Activated CD8-positive, alpha-beta memory T cell treated with anti-CD3 and anti-CD28 coated beads, Interleukin-2, amount 50 U/mL, for 4 hours (primary cell): ENCODE data around the gene RBM10.

ENCODE experiments used
- DNase-seq: peaks from one replicate; pipeline ENCODE4 v3.0.0-alpha.2; 2020

The RBM10 gene

DNA sequence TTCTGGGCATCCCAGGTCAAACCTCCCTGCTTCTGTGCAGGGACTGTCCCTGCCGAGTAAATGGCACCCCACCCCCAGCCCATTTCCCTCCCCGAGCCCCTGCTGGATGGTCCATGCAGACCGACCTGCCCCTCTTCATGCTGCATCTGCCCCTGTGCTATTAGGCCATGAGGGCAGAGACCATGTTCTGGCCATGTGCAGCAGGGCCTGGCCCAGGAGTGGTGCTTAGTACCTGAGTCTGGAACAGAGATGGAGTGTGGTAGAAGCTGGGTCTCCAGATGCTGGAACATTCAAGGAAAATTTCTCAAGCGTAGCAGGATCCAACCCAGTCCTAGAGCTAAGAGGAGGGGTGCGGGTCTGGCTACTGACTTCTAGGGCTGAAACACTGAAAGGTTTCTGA lies 33.3 kb downstream of the RBM10 start:
- no peak for DNase-seq

DNA sequence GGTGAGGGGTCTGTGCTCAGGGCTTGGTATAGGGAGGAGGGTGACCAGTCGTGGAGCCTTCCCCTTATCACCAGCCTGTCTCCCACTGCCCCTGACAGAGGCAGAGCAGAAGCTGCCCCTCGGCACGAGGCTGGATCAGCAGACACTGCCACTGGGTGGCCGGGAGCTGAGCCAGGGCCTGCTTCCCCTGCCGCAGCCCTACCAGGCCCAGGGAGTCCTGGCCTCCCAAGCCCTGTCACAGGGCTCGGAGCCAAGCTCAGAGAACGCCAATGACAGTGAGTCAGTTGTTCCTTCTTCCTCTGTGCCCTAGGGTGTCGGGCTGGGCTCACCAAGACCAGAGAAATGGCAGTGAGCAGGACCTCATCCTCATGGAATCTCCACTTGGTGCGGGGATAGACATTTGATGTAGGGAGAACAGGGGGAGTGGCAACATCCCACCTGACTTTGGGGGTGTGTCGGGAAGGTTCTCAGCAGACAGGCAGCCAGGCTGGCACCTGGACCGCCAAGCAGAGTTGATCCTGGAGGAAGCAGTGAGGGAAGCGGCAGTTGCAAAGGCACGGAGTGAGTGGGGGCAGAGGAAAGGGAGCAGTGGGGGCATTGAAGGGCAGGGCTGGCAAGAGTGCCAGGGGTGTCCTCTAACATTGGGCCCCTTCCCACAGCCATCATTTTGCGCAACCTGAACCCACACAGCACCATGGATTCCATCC lies 34.4 kb downstream of the RBM10 start:
- DNase-seq = no peak

DNA sequence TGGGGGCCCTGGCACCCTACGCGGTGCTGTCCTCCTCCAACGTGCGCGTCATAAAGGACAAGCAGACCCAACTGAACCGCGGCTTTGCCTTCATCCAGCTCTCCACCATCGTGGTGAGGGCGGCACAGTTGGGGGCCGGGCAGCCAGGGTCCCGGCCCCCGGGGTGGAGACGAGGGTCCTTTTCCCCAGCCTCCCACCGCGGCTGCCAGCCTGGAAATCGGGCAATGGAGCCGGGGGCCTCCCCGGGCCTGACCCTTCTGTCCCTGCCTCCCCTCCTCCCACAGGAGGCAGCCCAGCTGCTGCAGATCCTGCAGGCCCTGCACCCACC lies 34.9 kb downstream of the RBM10 start:
- DNase-seq = no peak

DNA sequence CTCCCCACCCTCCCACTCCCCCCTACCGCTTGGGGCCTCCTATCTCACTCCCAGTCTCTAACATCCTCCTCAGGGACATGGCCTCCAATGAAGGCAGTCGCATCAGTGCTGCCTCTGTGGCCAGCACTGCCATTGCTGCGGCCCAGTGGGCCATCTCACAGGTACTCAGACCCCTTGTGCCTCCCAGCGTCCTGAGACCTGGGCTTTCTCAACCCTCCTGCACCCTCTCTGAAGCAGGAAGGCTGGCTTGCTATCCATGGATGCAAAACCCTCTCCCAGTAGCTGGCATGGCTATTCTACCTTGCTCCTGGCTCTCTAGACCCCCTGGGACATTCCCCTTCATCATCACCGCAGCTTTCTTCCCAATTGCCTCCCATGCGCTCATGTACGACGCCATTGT lies 35.3 kb downstream of the RBM10 start:
- DNase-seq = no peak

DNA sequence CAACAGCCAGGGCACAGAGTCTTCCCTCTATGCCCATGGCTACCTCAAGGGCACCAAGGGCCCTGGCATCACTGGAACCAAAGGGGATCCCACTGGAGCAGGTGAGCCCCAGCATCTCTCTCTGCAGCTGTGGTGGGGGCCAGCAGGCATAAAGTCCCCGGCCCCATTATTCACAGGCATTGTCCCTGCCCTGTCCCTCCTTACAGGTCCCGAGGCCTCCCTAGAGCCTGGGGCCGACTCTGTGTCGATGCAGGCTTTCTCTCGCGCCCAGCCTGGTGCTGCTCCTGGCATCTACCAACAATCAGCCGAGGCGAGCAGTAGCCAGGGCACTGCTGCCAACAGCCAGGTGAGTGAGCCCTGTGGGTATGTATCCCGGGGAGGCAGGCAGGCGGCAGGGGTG lies 36.3 kb downstream of the RBM10 start:
- DNase-seq = no peak

DNA sequence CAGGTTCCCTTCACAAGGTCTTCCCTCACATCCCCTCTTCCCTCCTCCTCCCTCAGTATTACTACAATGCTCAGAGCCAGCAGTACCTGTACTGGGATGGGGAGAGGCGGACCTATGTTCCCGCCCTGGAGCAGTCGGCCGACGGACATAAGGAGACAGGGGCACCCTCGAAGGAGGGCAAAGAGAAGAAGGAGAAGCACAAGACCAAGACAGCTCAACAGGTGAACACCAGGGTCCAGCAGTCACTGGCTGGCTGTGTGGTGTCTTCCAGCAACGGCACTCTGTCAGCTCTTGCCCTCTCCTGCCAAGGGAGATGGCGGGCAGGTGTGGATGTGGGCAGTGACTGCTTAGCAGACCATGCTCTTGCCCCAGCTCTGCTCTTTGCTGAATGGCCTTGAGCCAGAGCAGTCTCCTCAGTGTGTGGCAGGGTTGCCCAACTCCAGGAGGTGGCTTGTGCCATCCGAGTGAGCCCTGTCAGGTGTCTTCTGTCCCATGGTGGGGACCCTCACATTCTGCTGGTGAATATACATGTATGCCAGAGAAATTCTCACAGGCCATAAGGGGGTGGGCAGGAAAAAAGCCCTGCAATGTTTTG lies 37.2 kb downstream of the RBM10 start:
- DNase-seq = no peak

DNA sequence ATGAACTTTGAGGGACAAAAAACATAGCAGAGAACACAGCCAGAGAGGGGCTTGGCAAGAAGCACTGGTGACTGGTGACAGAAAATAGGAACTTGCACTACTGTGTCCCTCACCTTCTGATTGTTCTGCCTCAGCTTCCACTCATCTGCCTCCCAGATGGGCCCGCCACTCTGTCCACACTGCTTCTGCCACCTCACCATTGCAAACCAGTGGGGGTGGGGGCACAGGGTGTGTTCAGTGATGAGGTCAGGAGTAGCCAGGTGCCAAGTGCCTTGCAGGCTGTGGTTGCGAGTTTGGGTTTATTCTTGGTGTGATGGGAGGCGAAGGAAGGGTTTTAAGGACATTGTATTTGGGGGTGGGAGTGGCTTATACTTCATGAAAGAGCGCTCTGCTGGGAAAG lies 39.5 kb downstream of the RBM10 start:
- DNase-seq = no peak

DNA sequence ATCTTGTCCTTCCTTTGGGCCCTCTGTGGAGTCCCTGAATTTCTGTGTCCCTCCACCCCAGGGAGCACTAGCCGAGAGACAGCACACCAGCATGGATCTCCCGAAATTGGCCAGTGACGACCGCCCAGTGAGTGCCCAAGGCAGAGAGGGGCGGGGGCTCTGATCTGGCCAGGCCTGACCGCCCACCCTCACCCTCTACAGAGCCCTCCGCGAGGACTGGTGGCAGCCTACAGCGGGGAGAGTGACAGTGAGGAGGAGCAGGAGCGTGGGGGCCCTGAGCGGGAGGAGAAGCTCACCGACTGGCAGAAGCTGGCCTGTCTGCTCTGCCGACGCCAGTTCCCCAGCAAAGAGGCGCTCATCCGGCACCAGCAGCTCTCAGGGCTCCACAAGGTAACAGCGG lies 40.2 kb downstream of the RBM10 start:
- DNase-seq = no peak

DNA sequence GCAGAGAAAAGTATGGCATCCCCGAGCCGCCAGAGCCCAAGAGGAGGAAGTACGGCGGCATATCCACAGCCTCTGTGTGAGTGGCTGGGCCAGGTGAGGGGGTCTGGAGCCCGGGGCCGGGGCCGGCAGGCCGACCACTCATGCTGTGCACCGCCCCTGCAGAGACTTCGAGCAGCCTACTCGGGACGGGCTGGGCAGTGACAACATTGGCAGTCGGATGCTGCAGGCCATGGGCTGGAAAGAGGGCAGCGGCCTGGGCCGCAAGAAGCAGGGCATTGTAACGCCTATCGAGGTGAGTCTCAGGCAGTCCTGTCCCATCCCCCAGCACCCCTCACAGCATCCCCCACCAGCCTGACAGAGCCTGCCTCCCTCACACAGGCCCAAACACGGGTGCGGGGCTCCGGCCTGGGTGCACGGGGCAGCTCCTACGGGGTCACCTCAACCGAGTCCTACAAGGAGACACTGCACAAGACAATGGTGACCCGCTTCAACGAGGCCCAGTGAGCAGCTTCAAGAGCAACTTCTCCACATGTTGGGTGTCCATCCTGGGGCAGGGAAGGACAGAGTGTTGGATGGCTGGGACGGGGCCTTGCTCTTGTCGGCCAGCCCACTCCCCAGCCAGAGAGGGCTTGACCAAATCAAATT lies 41.2 kb downstream of the RBM10 start:
- no peak for DNase-seq

DNA sequence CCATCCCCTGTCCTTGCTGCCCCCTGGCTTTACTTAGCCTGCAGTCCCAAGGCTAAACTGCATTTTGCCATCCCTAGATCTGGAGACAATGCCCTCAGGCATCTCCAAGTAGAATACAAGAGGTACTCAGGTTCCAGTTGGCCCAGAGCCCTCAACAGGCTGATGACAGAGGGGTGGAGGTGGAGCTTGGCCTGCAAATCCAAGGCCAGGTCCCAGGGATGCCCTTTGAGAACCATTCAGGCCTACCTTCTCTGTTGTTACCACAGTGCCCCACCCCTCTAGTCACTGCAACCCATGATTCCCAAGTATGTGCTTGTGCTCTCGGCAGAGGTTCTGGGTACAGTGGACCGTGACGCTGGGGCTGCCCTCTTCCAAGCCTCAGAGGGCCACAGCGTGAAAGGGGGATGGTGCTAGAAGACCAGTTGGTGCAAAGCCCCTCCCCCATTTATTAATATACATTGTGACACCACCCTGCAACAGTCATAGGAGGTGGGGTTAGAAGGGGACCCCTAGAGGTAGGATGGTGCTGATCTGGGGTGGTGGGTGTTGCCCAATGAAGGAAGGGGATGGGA lies 42.2 kb downstream of the RBM10 start:
- no peak for DNase-seq

DNA sequence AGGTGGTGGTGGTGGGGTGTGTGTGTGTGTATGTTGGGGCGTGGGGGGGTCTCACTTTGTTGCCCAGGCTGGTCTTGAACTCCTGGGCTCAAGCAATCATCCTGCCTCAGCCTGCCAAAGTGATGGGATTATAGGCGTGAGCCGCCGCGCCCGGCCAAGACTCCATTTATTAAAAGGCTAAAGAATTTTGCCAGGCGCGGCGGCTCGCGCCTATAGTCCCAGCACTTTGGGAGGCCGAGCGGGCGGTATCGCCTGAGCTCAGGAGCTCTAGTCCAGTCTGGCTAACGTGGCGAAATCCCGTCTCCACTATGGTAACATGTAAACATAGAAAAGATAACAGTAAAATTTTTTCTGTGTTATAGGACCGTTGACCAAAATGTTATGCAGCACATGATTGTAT lies 44.9 kb downstream of the RBM10 start:
- no peak for DNase-seq

DNA sequence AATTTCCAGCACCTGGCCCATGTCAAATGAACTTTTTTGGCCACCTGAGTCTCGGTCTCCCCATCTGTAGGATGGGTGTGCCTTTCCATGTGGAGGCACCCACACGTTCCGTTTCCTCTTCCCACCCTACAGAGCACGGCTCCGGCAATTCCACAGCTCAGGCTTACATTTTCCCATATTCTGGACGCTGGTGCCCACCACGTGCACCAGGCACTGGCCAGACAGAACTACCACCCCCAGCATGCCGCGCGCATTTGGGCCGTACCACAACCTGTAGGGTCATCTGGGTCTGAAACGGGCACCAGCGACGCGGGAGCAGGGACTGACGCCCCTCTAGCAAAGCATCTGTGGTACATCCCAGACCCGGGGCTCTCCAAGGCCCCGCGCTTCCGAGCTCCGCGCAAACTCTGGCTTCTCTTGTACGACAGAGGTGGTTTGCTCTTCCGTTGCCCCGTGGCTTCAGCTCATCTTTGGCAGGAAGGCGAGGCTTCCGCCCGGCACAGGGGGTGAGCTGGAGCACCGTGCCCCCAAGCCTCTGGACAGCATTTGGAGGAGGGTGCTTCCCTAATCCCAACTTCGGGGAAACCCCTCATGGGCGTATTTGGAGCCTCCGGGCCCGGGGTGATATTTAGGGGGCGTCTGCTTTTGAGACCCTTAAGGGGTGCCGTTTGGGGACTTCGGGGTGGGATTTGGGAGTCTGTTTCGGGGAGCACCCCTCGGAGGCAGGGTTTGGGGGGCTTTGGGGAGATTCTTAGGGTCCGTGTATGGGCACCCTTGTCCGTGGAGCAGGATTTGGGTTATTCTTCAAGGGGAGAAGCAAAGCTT lies 45.6 kb downstream of the RBM10 start:
- DNase-seq = peak; percentile 79

DNA sequence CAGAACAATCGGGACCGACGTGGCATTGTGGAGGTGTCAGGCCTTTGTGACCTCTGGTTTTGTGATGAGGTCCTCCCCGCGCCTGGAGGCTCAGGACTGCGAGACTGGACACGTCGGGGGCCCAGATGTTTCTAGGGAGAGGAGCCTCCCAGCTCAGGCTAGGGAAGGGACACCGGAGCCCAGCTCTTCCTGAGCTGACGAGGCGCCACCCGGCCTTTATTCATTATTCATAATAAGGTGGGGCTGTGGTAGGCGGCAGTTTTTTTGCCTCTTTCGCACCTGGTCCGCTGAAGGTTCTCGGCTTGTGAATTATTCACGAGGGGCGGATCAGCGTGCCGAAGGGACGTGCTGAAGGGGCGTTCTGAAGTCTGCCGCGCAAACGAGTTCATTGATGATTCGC lies 46.3 kb downstream of the RBM10 start:
- DNase-seq = peak; percentile 55

DNA sequence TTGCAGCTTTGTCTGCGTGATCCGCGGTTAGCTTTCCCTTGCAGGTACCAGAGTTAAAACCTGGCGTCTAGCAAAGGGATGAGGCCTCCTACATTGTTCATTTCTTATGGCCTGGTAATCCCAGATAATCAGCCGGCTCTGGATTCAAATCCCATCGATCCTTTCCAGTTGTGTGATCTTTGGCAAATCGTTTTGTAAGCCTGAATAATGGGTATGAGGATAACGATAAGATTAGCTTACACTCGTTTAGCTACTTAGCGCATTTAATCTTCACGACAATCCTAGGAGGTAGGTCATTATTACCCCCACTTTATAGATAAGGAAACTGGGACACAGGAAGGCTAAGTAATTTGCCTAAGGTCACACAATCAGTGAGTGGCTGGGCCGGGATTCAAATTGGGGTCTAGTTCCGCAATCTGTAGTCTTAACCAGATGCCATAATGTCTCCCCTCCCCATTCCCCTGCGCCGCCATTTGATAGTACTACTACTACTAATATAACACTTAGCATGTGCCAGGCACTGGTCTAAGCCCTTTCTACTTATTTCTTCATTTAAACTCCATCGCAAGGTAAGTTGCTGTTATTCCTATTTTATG lies 46.9 kb downstream of the RBM10 start:
- no peak for DNase-seq

DNA sequence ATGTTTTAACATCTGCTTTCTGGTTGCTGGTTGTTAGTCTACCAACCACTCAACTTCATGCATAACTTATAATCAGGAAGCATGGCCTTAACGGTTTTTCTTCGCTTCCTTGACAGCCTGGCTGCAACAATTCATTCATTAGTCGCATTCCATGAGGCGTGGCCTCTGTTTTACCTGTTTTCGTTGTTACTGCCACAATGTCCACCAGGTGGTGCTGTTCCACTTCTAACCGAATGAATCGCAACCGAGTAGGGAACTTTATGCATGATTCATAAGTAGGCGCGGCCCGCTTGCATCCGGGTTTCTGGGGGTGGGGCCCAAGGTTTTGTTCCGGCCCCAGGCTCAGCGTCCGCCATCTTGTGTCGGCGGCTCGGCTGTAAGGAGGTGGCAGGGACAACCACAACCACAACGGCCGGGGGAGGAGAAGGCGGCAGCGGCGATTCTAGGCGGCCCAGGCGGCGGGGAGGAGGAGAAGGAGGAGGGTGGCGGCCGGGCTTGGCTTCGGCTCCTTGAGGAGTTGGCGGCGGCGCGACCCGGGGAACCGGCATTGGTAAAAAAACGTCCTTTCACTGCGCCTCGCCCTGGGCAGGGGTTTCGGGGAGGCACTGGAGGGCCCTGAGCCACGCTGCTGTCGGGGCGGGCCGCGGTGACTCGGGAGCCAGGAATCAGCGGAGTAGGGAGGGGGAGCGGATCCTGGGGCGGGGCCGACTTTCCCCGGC lies 48.6 kb downstream of the RBM10 start, which contains the start of gene UBA1:
Gene UBA1 (plus strand): TSS at position 355 of the 719 bp plus-strand sequence. CDS start 4,974 bp downstream, outside the sequence.
- DNase-seq = peak; percentile 98

DNA sequence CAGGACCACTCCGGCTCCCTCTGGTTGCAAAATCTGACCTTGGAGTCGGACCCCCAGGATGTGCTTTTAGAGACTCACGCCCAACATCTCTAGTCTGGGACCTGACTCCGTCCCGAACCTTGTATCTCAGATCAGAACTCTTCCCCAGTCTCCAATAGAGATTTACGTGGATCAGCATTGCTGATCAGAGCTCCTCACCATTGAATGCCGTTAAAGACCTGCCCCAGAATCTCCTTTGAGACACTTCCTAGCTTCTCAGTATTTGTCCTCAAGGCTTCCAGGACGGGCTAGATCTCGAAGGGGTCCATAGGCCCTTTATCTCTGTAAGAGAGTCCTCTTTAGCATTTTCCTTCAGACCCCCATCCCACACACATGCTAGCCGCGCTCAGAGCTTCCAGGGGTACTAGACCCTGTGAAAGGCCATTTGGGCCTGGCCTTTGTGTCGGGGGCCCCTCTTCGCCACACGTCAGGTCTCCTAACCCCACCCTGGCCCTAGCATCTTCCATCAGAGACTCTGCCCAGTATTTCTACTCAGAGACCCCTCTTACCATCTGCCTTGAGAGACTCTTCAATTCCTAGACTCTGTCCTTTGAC lies 49.3 kb downstream of the RBM10 start:
- no peak for DNase-seq

DNA sequence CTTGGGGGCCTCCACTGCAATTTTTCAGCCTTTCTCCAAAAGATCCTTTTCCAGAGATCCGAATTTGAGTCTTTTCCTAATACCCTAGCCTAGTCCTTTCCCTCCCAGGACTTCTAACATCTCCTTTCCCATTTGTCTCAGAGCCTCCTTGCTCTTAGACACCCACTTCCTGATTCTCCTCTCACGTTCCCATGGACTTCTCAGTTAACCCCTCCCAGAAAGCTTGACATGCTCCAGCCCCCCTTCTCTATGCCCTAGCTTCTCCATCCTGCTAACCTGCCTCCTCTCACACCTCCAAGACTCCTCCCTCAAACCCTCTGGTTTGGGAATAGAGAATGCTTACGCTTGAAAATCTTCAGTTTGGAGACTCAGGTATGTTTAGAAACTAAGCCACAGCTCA lies 51.1 kb downstream of the RBM10 start:
- no peak for DNase-seq

DNA sequence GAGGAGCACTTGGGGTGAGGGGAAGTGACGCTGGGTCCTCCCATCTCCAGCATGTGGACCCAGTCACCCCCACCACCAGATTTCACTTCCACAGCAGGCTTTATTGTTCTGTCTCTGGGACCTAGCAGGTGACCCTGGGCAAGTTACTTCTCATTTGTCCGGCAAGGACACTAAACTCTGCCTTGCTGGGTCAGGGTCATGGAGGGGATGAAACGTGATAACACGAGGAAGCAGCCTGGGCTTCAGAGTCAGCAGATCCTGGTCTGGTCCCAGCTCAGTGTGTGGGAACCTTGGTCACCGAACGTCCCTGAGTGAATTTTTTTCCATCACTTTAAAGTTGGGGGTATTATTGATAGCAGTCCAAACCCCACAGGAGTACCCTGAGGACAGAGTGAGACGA lies 52.5 kb downstream of the RBM10 start:
- no peak for DNase-seq

DNA sequence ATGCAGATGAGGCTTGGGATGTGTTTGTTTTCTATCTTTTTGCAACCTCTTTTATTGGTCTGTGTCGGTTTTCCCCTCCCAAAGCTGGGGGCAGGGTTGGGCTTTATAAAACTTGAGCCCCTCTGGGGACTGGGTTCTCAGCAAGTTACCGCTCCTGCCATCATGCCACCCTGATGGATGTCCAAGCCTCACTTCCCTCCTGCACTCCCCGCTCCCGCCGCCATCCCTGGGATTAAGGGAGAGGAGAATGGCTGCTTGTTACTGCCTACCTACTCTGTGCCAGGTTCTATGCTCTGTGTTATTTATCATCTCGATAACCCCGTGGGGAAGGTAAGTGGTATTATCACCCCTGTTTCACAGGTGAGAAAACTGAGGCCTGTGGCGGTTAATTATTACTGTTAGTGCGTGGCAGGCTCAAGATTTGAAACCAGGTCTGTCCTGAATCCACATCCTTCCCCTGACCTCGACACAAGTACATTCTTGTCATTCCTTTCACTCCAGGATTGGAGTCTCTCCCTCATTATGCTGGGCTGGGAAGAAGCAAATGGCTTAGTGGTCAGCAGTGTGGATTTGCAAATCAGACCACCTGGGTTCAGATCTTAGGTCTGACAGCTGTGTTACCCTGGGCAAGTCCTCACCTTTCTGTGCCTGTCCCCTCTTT lies 53.1 kb downstream of the RBM10 start:
- no peak for DNase-seq

DNA sequence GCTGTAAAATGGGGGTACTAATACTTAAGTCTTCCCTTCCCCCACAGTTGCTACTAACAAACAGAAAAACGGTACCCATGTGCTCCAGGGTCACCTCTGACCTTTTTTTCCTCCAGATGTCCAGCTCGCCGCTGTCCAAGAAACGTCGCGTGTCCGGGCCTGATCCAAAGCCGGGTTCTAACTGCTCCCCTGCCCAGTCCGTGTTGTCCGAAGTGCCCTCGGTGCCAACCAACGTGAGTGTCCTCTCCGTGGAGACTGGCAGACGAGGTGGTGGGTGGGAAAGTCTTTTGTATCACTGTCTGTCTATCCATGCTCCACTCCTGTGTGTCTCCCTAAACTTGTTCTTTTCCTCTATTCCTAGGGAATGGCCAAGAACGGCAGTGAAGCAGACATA lies 53.7 kb downstream of the RBM10 start:
- no peak for DNase-seq

DNA sequence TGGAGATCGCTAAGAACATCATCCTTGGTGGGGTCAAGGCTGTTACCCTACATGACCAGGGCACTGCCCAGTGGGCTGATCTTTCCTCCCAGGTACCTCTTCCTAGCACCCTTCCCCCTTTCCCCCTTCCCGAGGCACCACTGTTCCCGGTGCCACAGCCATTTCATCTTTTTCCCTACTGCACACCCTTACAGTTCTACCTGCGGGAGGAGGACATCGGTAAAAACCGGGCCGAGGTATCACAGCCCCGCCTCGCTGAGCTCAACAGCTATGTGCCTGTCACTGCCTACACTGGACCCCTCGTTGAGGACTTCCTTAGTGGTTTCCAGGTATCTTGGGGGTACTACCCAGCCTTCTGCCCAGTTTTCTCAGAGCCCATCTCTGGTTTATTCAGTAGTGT lies 54.3 kb downstream of the RBM10 start:
- no peak for DNase-seq
